NCI-H345 (cell line): Measurements from ENCODE around the gene RSRP1.
"Not testable (repeated sequence)": the region's sequence is repeated elsewhere in the genome, so short reads cannot be mapped to it uniquely, and the experiment has no call there.

Source experiments
- DNase-seq: peaks from one replicate; lab custom pipeline; 2025; lab: John Stamatoyannopoulos, UW

RSRP1 gene

GRCh38 chr1:25247024-25247828 lies at the start of gene RSRP1:
Gene RSRP1 (minus strand): TSS chr1:25247454. CDS start chr1:25246963, 491 bp downstream.
- peak; percentile 99 for DNase-seq

GRCh38 chr1:25296501-25296900 lies 49.2 kb upstream of the RSRP1 start:
- not testable (repeated sequence) for DNase-seq

GRCh38 chr1:25294889-25295826 lies 47.9 kb upstream of the RSRP1 start:
- DNase-seq: not testable (repeated sequence)

GRCh38 chr1:25293426-25293825 lies 46.2 kb upstream of the RSRP1 start:
- not testable (repeated sequence) for DNase-seq

GRCh38 chr1:25290043-25290442 lies 42.8 kb upstream of the RSRP1 start:
- not testable (repeated sequence) for DNase-seq

- not testable (repeated sequence) for DNase-seq
Measured at GRCh38 chr1:25288573-25289101, 41.4 kb upstream of the RSRP1 start.

- not testable (repeated sequence) for DNase-seq
Measured at GRCh38 chr1:25287164-25287563, 39.9 kb upstream of the RSRP1 start.

- DNase-seq: not testable (repeated sequence)
Measured at GRCh38 chr1:25285862-25286261, 38.6 kb upstream of the RSRP1 start.

- DNase-seq: not testable (repeated sequence)
Measured at GRCh38 chr1:25279693-25280111, 32.4 kb upstream of the RSRP1 start.

GRCh38 chr1:25278790-25279189 lies 31.5 kb upstream of the RSRP1 start:
- DNase-seq: not testable (repeated sequence)

GRCh38 chr1:25278358-25278757 lies 31.1 kb upstream of the RSRP1 start:
- not testable (repeated sequence) for DNase-seq

GRCh38 chr1:25277295-25277694 lies 30.0 kb upstream of the RSRP1 start:
- DNase-seq: not testable (repeated sequence)

- DNase-seq: not testable (repeated sequence)
Measured at GRCh38 chr1:25275648-25276047, 28.4 kb upstream of the RSRP1 start.

GRCh38 chr1:25272238-25272637 lies 25.0 kb upstream of the RSRP1 start, which contains the start of gene RHD:
Gene RHD (plus strand): TSS chr1:25272509. CDS start chr1:25272548, 39 bp downstream.
- not testable (repeated sequence) for DNase-seq

GRCh38 chr1:25268143-25268760 lies 21.0 kb upstream of the RSRP1 start:
- not testable (repeated sequence) for DNase-seq

- DNase-seq: peak; percentile 86
Measured at GRCh38 chr1:25267288-25268142, 20.3 kb upstream of the RSRP1 start.

GRCh38 chr1:25266554-25267287 lies 19.5 kb upstream of the RSRP1 start:
- not testable (repeated sequence) for DNase-seq

GRCh38 chr1:25260336-25260735 lies 13.1 kb upstream of the RSRP1 start:
- not testable (repeated sequence) for DNase-seq

GRCh38 chr1:25259813-25260212 lies 12.6 kb upstream of the RSRP1 start:
- DNase-seq: not testable (repeated sequence)

- no peak for DNase-seq
Measured at GRCh38 chr1:25257196-25257595, 9.9 kb upstream of the RSRP1 start.
